ENCODE results near the gene STK24.
A peak's percentile ranks its signal among the peaks of the same experiment; 100 is the strongest.

GRCh38 chr13:98447881-98448641, 128.8 kb downstream of the STK24 start:
- TF ChIP-seq USF2 (IDR thresholded peaks at IDR 0.05; ENCODE audit: low read length) (no peak), JUN (IDR thresholded peaks at IDR 0.05; ENCODE audit: low read depth, low read length) (no peak), POLR2A (IDR thresholded peaks at IDR 0.05; ENCODE audit: control extremely low read depth in 1 of 2, low read depth in 2 of 2, low read length in 2 of 2) (no peak; a peak in 1 of 3 replicates), YY1 (IDR thresholded peaks at IDR 0.05; ENCODE audit: low read depth, low read length) (peak; percentile 77; the same call in 1 of the 2 replicates), GABPA (IDR thresholded peaks at IDR 0.05; ENCODE audit: borderline replicate concordance, insufficient read depth, low read length) (no peak), SP1 (IDR thresholded peaks at IDR 0.05; ENCODE audit: low read depth, low read length) (no peak), CTCF (IDR thresholded peaks at IDR 0.05; ENCODE audit: control extremely low read depth in 1 of 3, insufficient read depth in 1 of 3, low read depth in 1 of 3, low read length in 3 of 3) (peak in 2 of 3 experiments; percentile 81 to 82; a peak in 3 of 4 replicates), SIRT6 (IDR thresholded peaks at IDR 0.05; ENCODE audit: low read length) (no peak), JUND (IDR thresholded peaks at IDR 0.05; ENCODE audit: low read length) (no peak), SRF (IDR thresholded peaks at IDR 0.05; ENCODE audit: low read depth, low read length) (no peak)
